T-helper 22 cell (primary cell): ENCODE data around the gene SDCBP2.
A peak's percentile ranks its signal among the peaks of the same experiment; 100 is the strongest.

Source experiments
- DNase-seq: peaks from one replicate; pipeline ENCODE4 v3.0.0-alpha.2; 2020; ENCODE audit warnings: low read depth

Gene SDCBP2

GRCh38 chr20:1330075-1330830 is 1.3 kb upstream of the SDCBP2 start:
- DNase-seq: no peak

GRCh38 chr20:1327827-1328679 is 886 bp downstream of the SDCBP2 start:
- no peak for DNase-seq

- DNase-seq: no peak
These were observed 1.7 kb downstream of the SDCBP2 start for GRCh38 chr20:1327241-1327653.

GRCh38 chr20:1326031-1326930 is 2.7 kb downstream of the SDCBP2 start:
- DNase-seq: no peak

GRCh38 chr20:1325173-1326030 is 3.5 kb downstream of the SDCBP2 start:
- peak; percentile 97 for DNase-seq

GRCh38 chr20:1324598-1325172 is 4.3 kb downstream of the SDCBP2 start:
- DNase-seq: no peak

GRCh38 chr20:1323830-1324597 is 4.9 kb downstream of the SDCBP2 start:
- DNase-seq: no peak

GRCh38 chr20:1323256-1323655 is 5.7 kb downstream of the SDCBP2 start:
- no peak for DNase-seq

GRCh38 chr20:1322511-1323245 is 6.3 kb downstream of the SDCBP2 start:
- DNase-seq: no peak

GRCh38 chr20:1321654-1321939 is 7.3 kb downstream of the SDCBP2 start:
- DNase-seq: no peak

GRCh38 chr20:1320902-1321653 is 7.9 kb downstream of the SDCBP2 start:
- no peak for DNase-seq

GRCh38 chr20:1320016-1320415 is 8.9 kb downstream of the SDCBP2 start:
- no peak for DNase-seq

GRCh38 chr20:1319462-1319861 is 9.5 kb downstream of the SDCBP2 start:
- no peak for DNase-seq

GRCh38 chr20:1319051-1319450 is 9.9 kb downstream of the SDCBP2 start:
- no peak for DNase-seq

GRCh38 chr20:1317545-1318255 is 11.2 kb downstream of the SDCBP2 start:
- no peak for DNase-seq

- DNase-seq: no peak
These were observed 13.1 kb downstream of the SDCBP2 start for GRCh38 chr20:1315804-1316203.

GRCh38 chr20:1313236-1313964 is 15.5 kb downstream of the SDCBP2 start:
- no peak for DNase-seq

- DNase-seq: no peak
These were observed 16.1 kb downstream of the SDCBP2 start for GRCh38 chr20:1312904-1313235.
